Gastroesophageal sphincter (tissue), 3 donors: ENCODE results near the gene TTLL7.

ENCODE experiments used
- CTCF ChIP-seq, 4 experiments: fragments of 200-600 bp in 2 of 4; fragments of 450-650 bp in 2 of 4; sonication (generic) in 1 of 4; IDR thresholded peaks; one replicate each; pipeline ENCODE4 v1.5.1; 2017 to 2019; ENCODE audit warnings: antibody characterized with exemption in 4 of 4, mild to moderate bottlenecking in 2 of 4, moderate library complexity in 2 of 4
- POLR2A ChIP-seq, 2 donors: fragments of 450-650 bp; IDR thresholded peaks; one replicate each; pipeline ENCODE4 v1.6.1; 2017; ENCODE audit warnings: antibody characterized with exemption in 2 of 2, mild to moderate bottlenecking in 2 of 2, moderate library complexity in 1 of 2
- POLR2AphosphoS5 ChIP-seq: sonication (generic); formaldehyde crosslinking; IDR thresholded peaks from one replicate; pipeline ENCODE4 v1.6.1; 2017; ENCODE audit warnings: antibody characterized with exemption

- no peak for TF ChIP-seq POLR2A (IDR thresholded peaks at IDR 0.05)
- no peak for TF ChIP-seq CTCF (IDR thresholded peaks at IDR 0.05)
- peak; percentile 50 for TF ChIP-seq POLR2AphosphoS5
These were observed 2.3 kb downstream of the TTLL7 start for GRCh38 chr1:83996621-83997020.
